Caco-2 (cell line): ENCODE measurements around the gene MYPOP. TPM values are rescaled to one million over a fixed set of nuclear protein-coding genes. Genes with fewer than 3 reads are reported as not detected.

ENCODE experiments used
- BruUV-seq: library from RNA; stranded (reverse); fragments of 400-500 nt; replicated peaks from 2 replicates; lab custom pipeline; 2021; lab: Mats Ljungman, UMichigan
- CTCF ChIA-PET: fragments of 300-600 bp; sonication (Branson Sonifier 250); formaldehyde crosslinking; loops from one replicate; lab custom pipeline; 2022; ENCODE audit warnings: antibody characterized with exemption; lab: Charles Lee
- POLR2A ChIA-PET: fragments of 300-600 bp; sonication (Branson Sonifier 250); formaldehyde crosslinking; loops from one replicate; lab custom pipeline; 2022; ENCODE audit warnings: antibody characterized with exemption; lab: Charles Lee
- DNase-seq, 2 experiments: peaks; one replicate each; pipeline versions ENCODE4 v3.0.0 to v3.0.0-alpha.2; 2020 to 2022
- H3K27me3 ChIP-seq: replicated peaks from 2 replicates; pipeline ENCODE4 v1.6.0; 2011; ENCODE audit warnings: low read length; ENCODE audit not compliant: control insufficient read depth, insufficient read depth
- H3K36me3 ChIP-seq: 2 replicates; pipeline ENCODE4 v1.5.1; 2011; ENCODE audit warnings: low read length; ENCODE audit not compliant: control insufficient read depth, insufficient read depth
- H3K4me1 ChIP-seq: fragments of 250-450 bp; sonication (Bioruptor Pico); 2 replicates; pipeline ENCODE4 v1.5.1; 2020; ENCODE audit warnings: mild to moderate bottlenecking
- H3K4me3 ChIP-seq: 2 replicates; pipeline ENCODE4 v1.5.1; 2011; ENCODE audit warnings: low read depth, mild to moderate bottlenecking, control low read depth, low read length
- H3K9me3 ChIP-seq: fragments of 250-450 bp; sonication (Bioruptor Pico); 2 replicates; pipeline ENCODE4 v1.5.1; 2020; ENCODE audit warnings: mild to moderate bottlenecking, moderate library complexity
- H3K27ac Mint-ChIP-seq: one replicate; pipeline ENCODE4 v1.8.0; 2022; ENCODE audit warnings: mixed read lengths; ENCODE audit not compliant: unreplicated experiment
- H3K27me3 Mint-ChIP-seq: one replicate; pipeline ENCODE4 v1.8.0; 2022; ENCODE audit warnings: mixed read lengths; ENCODE audit not compliant: insufficient read depth, unreplicated experiment
- H3K36me3 Mint-ChIP-seq: one replicate; pipeline ENCODE4 v1.8.0; 2022; ENCODE audit warnings: mild to moderate bottlenecking, mixed read lengths; ENCODE audit not compliant: insufficient read depth, unreplicated experiment
- H3K4me1 Mint-ChIP-seq: one replicate; pipeline ENCODE4 v1.8.0; 2022; ENCODE audit warnings: low read depth, mixed read lengths; ENCODE audit not compliant: unreplicated experiment
- H3K4me3 Mint-ChIP-seq: one replicate; pipeline ENCODE4 v1.8.0; 2022; ENCODE audit warnings: mild to moderate bottlenecking, moderate library complexity, mixed read lengths; ENCODE audit not compliant: unreplicated experiment
- H3K9me3 Mint-ChIP-seq: one replicate; pipeline ENCODE4 v1.8.0; 2022; ENCODE audit warnings: mixed read lengths; ENCODE audit not compliant: unreplicated experiment
- intact Hi-C: fragments of 100-400 bp; cut with micrococcal nuclease; formaldehyde crosslinking; loops from one replicate; pipeline ENCODE4 v1.10.0; 2022; ENCODE audit not compliant: unreplicated experiment
- total RNA-seq: library from RNA; stranded (reverse); gene quantifications from 2 replicates; pipeline ENCODE4 v1.2.3, GENCODE V29; 2022
- TF ChIP-seq, protein P1 (sequence below), 2 experiments: fragments of 200-600 bp in 1 of 2; IDR thresholded peaks; 1 replicate in 1 of 2; 2 replicates in 1 of 2; pipeline versions ENCODE4 v1.5.1 to v1.8.0; 2011 to 2022; ENCODE audit warnings: antibody characterized with exemption in 1 of 2, control low read depth in 1 of 2, inconsistent platforms in 1 of 2, low read depth in 1 of 2, low read length in 1 of 2, mild to moderate bottlenecking in 1 of 2, moderate library complexity in 1 of 2; ENCODE audit not compliant: insufficient read depth in 1 of 2, severe bottlenecking in 1 of 2, unreplicated experiment in 1 of 2

MYPOP gene
- total RNA-seq, 1 experiment from 2014 or later, result 15.8 TPM

DNA sequence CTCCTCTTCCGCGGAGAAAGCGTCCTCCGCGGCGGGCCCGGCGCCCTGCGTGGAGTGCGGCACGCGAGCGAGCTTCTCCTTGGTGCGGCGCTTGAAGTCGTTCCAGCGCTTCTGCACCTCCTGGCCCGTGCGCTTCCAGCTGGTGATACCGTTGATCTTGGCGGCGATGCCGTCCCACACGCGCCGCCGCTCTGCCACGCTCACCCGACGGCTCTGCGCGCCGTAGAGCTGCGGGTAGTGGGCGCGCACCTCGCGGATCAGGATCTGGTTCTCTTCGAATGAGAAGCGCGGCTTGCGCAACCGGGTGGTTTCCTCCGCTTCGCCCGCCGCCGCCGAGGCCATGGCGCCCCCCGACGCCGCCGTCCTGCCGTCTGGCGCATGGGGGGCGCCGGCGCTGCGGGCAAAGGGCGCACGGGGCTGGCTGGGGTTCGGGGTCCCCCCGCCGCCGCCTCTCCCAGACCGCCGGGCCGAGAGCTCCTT lies 941 bp downstream of the MYPOP start:
- H3K4me3 Mint-ChIP-seq, result peak overlapping the region; percentile 80
- peak overlapping the region; percentile 92 for H3K4me3 ChIP-seq
- H3K9me3 Mint-ChIP-seq, result no peaks in the 10 kb centered on the region
- TF ChIP-seq, protein P1, sequence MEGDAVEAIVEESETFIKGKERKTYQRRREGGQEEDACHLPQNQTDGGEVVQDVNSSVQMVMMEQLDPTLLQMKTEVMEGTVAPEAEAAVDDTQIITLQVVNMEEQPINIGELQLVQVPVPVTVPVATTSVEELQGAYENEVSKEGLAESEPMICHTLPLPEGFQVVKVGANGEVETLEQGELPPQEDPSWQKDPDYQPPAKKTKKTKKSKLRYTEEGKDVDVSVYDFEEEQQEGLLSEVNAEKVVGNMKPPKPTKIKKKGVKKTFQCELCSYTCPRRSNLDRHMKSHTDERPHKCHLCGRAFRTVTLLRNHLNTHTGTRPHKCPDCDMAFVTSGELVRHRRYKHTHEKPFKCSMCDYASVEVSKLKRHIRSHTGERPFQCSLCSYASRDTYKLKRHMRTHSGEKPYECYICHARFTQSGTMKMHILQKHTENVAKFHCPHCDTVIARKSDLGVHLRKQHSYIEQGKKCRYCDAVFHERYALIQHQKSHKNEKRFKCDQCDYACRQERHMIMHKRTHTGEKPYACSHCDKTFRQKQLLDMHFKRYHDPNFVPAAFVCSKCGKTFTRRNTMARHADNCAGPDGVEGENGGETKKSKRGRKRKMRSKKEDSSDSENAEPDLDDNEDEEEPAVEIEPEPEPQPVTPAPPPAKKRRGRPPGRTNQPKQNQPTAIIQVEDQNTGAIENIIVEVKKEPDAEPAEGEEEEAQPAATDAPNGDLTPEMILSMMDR (IDR thresholded peaks at IDR 0.05; ENCODE audit: insufficient read depth in 1 of 2, low read depth in 1 of 2, low read length in 1 of 2, severe bottlenecking in 1 of 2, unreplicated experiment in 1 of 2), result no peak
- no peaks in the 10 kb centered on the region for H3K27me3 ChIP-seq
- H3K9me3 ChIP-seq, result no peaks in the 10 kb centered on the region
- peak in 1 of 2 experiments; percentile 46 for DNase-seq
- intact Hi-C loops, result no loop called here
- H3K4me1 ChIP-seq, result peaks cover 5% of the 10 kb centered on the region
- H3K36me3 ChIP-seq, result peaks cover 3% of the 10 kb centered on the region; the same call in 1 of the 2 replicates
- H3K27ac Mint-ChIP-seq, result no peak overlapping the region
- no peaks in the 10 kb centered on the region for H3K4me1 Mint-ChIP-seq
- ChIA-PET POLR2A (interaction anchor here (2.9 kb wide), 1 partner anchor 38 kb away, joined by 19 read pairs; the partner anchor contains the start of gene FOXA3), CTCF (interaction anchor here (0.5 to 3.4 kb wide), 7 partner anchors 14 to 132 kb away, joined by 3 to 18 read pairs (median 7); partner anchors contain the start of genes IRF2BP1, SIX5 and SYMPK)
- H3K36me3 Mint-ChIP-seq, result peaks cover 46% of the 10 kb centered on the region
- BruUV-seq, result no TSS peak
- no peaks in the 10 kb centered on the region for H3K27me3 Mint-ChIP-seq

- H3K4me1 ChIP-seq, result peaks cover 5% of the 10 kb centered on the region
- CTCF ChIA-PET, result interaction anchor here (0.5 to 3.4 kb wide), 4 partner anchors 13 to 84 kb away, joined by 3 to 18 read pairs (median 6); partner anchors contain the start of gene SYMPK
- H3K9me3 Mint-ChIP-seq, result no peaks in the 10 kb centered on the region
- H3K4me3 Mint-ChIP-seq, result peak overlapping the region; percentile 80
- POLR2A ChIA-PET, result interaction anchor here (2.9 kb wide), 1 partner anchor 37 kb away, joined by 19 read pairs; the partner anchor contains the start of gene FOXA3
- H3K27me3 ChIP-seq, result no peaks in the 10 kb centered on the region
- TF ChIP-seq, protein P1 (IDR thresholded peaks at IDR 0.05; ENCODE audit: insufficient read depth in 1 of 2, low read depth in 1 of 2, low read length in 1 of 2, severe bottlenecking in 1 of 2, unreplicated experiment in 1 of 2), result no peak
- H3K36me3 ChIP-seq, result peaks cover 3% of the 10 kb centered on the region; the same call in 1 of the 2 replicates
- H3K4me3 ChIP-seq, result peak overlapping the region; percentile 92
- no TSS peak for BruUV-seq
- H3K27ac Mint-ChIP-seq, result no peak overlapping the region
- no peak for DNase-seq
- no peaks in the 10 kb centered on the region for H3K4me1 Mint-ChIP-seq
- peaks cover 46% of the 10 kb centered on the region for H3K36me3 Mint-ChIP-seq
- no peaks in the 10 kb centered on the region for H3K27me3 Mint-ChIP-seq
- no peaks in the 10 kb centered on the region for H3K9me3 ChIP-seq
- intact Hi-C loops, result no loop called here
These were observed 1.5 kb downstream of the MYPOP start for GRCh38 chr19:45900738-45901431.

- BruUV-seq, result TSS peak; percentile 45
- H3K4me3 Mint-ChIP-seq, result no peak overlapping the region
- POLR2A ChIA-PET, result no interaction called here
These were observed 2.4 kb downstream of the MYPOP start for GRCh38 chr19:45899919-45900589.

More at GRCh38 chr19:45899919-45900589, 2.4 kb downstream of the MYPOP start:
- TF ChIP-seq, protein P1 (IDR thresholded peaks at IDR 0.05; ENCODE audit: insufficient read depth in 1 of 2, low read depth in 1 of 2, low read length in 1 of 2, severe bottlenecking in 1 of 2, unreplicated experiment in 1 of 2), result no peak
- Histone ChIP-seq H3K36me3 (peaks cover 3% of the 10 kb centered on the region; the same call in 1 of the 2 replicates), H3K9me3 (no peaks in the 10 kb centered on the region), H3K27me3 (no peaks in the 10 kb centered on the region), H3K4me3 (no peak overlapping the region), H3K4me1 (peaks cover 5% of the 10 kb centered on the region)
- H3K9me3 Mint-ChIP-seq, result no peaks in the 10 kb centered on the region
- no peak for DNase-seq
- intact Hi-C loops, result no loop called here
- no peak overlapping the region for H3K27ac Mint-ChIP-seq
- peaks cover 7% of the 10 kb centered on the region for H3K4me1 Mint-ChIP-seq
- H3K27me3 Mint-ChIP-seq, result no peaks in the 10 kb centered on the region
- peaks cover 53% of the 10 kb centered on the region for H3K36me3 Mint-ChIP-seq
- CTCF ChIA-PET, result no interaction called here
